Panc1 (cell line): ENCODE measurements around the gene TUBB4B.

Experiments used
- POLR2AphosphoS5 ChIP-seq: IDR thresholded peaks from 2 replicates; pipeline ENCODE4 v1.6.1; 2012; ENCODE audit warnings: mild to moderate bottlenecking, low read depth, low read length, moderate library complexity
- SIN3A ChIP-seq: IDR thresholded peaks from 2 replicates; pipeline ENCODE4 v1.6.1; 2012; ENCODE audit warnings: low read depth, mild to moderate bottlenecking, low read length, moderate library complexity, borderline replicate concordance; ENCODE audit not compliant: insufficient read depth
- TCF7L2 ChIP-seq: IDR thresholded peaks from 2 replicates; pipeline ENCODE4 v1.6.1; 2011; ENCODE audit warnings: mild to moderate bottlenecking, low read depth, low read length, inconsistent platforms
- TF ChIP-seq, protein P1 (sequence below): fragments of 450-650 bp; IDR thresholded peaks from 2 replicates; pipeline ENCODE4 v1.5.1; 2017; ENCODE audit warnings: mild to moderate bottlenecking
- TF ChIP-seq, protein P2 (sequence below), 2 experiments: IDR thresholded peaks; 2 replicates each; pipeline ENCODE4 v1.6.1; 2011 to 2012; ENCODE audit warnings: low read depth in 2 of 2, control low read depth in 1 of 2, low read length in 1 of 2, mild to moderate bottlenecking in 1 of 2, moderate library complexity in 1 of 2; ENCODE audit not compliant: insufficient read depth in 1 of 2

DNA sequence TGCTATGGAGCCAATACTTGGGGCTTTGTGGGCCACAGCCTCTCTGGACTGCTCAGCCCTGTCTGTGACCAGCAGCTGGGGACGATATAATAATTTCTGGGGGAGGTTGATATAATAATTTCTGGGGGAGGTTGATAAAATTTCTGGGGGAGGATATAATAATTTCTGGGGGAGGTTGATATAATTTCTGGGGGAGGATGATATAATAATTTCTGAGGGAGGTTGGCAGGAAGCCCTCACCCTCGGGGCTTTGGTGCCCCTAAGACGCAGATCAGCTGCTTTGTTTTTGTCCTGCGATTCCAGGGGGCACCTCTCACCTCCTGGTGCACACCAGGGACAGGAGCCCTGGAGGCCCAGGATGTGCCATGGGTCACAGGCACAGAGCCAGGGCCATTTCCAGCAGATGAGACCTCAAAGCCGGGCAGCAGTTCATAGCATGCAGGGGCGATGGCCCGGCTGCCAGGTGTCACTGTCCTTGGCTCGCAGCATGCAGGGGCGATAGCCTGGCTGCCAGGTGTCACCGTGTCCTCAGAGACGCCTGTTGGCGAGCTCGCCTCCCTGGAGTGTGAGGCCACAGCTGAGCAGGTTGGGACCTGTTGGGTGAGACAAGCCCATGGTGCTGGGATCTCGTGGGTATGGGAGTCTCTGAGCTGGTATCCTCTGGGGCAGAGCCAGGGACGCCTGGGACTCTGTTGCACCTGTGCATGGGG, 32.7 kb downstream of the TUBB4B start:
- TF ChIP-seq, protein P1, sequence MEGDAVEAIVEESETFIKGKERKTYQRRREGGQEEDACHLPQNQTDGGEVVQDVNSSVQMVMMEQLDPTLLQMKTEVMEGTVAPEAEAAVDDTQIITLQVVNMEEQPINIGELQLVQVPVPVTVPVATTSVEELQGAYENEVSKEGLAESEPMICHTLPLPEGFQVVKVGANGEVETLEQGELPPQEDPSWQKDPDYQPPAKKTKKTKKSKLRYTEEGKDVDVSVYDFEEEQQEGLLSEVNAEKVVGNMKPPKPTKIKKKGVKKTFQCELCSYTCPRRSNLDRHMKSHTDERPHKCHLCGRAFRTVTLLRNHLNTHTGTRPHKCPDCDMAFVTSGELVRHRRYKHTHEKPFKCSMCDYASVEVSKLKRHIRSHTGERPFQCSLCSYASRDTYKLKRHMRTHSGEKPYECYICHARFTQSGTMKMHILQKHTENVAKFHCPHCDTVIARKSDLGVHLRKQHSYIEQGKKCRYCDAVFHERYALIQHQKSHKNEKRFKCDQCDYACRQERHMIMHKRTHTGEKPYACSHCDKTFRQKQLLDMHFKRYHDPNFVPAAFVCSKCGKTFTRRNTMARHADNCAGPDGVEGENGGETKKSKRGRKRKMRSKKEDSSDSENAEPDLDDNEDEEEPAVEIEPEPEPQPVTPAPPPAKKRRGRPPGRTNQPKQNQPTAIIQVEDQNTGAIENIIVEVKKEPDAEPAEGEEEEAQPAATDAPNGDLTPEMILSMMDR = no peak
- TF ChIP-seq TCF7L2 (no peak), POLR2AphosphoS5 (no peak), SIN3A (no peak)
- TF ChIP-seq, protein P2, sequence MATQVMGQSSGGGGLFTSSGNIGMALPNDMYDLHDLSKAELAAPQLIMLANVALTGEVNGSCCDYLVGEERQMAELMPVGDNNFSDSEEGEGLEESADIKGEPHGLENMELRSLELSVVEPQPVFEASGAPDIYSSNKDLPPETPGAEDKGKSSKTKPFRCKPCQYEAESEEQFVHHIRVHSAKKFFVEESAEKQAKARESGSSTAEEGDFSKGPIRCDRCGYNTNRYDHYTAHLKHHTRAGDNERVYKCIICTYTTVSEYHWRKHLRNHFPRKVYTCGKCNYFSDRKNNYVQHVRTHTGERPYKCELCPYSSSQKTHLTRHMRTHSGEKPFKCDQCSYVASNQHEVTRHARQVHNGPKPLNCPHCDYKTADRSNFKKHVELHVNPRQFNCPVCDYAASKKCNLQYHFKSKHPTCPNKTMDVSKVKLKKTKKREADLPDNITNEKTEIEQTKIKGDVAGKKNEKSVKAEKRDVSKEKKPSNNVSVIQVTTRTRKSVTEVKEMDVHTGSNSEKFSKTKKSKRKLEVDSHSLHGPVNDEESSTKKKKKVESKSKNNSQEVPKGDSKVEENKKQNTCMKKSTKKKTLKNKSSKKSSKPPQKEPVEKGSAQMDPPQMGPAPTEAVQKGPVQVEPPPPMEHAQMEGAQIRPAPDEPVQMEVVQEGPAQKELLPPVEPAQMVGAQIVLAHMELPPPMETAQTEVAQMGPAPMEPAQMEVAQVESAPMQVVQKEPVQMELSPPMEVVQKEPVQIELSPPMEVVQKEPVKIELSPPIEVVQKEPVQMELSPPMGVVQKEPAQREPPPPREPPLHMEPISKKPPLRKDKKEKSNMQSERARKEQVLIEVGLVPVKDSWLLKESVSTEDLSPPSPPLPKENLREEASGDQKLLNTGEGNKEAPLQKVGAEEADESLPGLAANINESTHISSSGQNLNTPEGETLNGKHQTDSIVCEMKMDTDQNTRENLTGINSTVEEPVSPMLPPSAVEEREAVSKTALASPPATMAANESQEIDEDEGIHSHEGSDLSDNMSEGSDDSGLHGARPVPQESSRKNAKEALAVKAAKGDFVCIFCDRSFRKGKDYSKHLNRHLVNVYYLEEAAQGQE (IDR thresholded peaks at IDR 0.05; ENCODE audit: insufficient read depth in 1 of 2, low read depth in 2 of 2, low read length in 1 of 2) = no peak
